PC-3 (cell line): ENCODE data around the gene BCAS3. TPM values are rescaled to one million over a fixed set of nuclear protein-coding genes. Genes with fewer than 3 reads are reported as not detected.

ENCODE experiments used
- ATAC-seq: fragments of 200-7000 bp; cut with Tn5 transposase; 2 replicates; pipeline ENCODE4 v1.9.1; 2020; ENCODE audit warnings: mild to moderate bottlenecking, moderate library complexity
- BruUV-seq: library from RNA; stranded (reverse); fragments of 400-500 nt; replicated peaks from 2 replicates; lab custom pipeline; 2021; lab: Mats Ljungman, UMichigan
- CTCF ChIA-PET: fragments of 300-600 bp; sonication (Branson Sonifier 250); formaldehyde crosslinking; loops from one replicate; lab custom pipeline; 2022; ENCODE audit warnings: antibody characterized with exemption; lab: Charles Lee
- POLR2A ChIA-PET: fragments of 300-600 bp; sonication (Branson Sonifier 250); formaldehyde crosslinking; loops from one replicate; lab custom pipeline; 2022; ENCODE audit warnings: antibody characterized with exemption; ENCODE audit not compliant: unreplicated experiment; lab: Charles Lee
- DNase-seq: peaks from one replicate; pipeline ENCODE4 v3.0.0-alpha.2; 2015
- H2AFZ ChIP-seq: fragments of 300-600 bp; sonication (generic); 2 replicates; pipeline ENCODE4 v1.6.0; 2016; ENCODE audit warnings: antibody characterized with exemption, low read length
- H3F3A ChIP-seq: fragments of 300-600 bp; sonication (generic); one replicate; pipeline ENCODE4 v1.6.0; 2017; ENCODE audit warnings: antibody characterized with exemption, low read length, control low read depth, mild to moderate bottlenecking; ENCODE audit not compliant: unreplicated experiment
- H3K27ac ChIP-seq: fragments of 300-600 bp; sonication (generic); 2 replicates; pipeline ENCODE4 v1.5.1; 2016; ENCODE audit warnings: mild to moderate bottlenecking, low read length
- H3K27me3 ChIP-seq: fragments of 300-600 bp; sonication (generic); 2 replicates; pipeline ENCODE4 v1.6.1; 2016; ENCODE audit warnings: low read length, mixed read lengths
- H3K36me3 ChIP-seq: fragments of 300-600 bp; sonication (generic); 2 replicates; pipeline ENCODE4 v1.6.1; 2016; ENCODE audit warnings: low read depth, mixed run types, low read length, mixed read lengths
- H3K4me1 ChIP-seq: fragments of 300-600 bp; sonication (generic); 2 replicates; pipeline ENCODE4 v1.5.1; 2016; ENCODE audit warnings: low read length; ENCODE audit not compliant: insufficient read depth
- H3K4me2 ChIP-seq: fragments of 300-600 bp; sonication (generic); 2 replicates; pipeline ENCODE4 v1.6.0; 2016; ENCODE audit warnings: low read length
- H3K4me3 ChIP-seq: fragments of 300-600 bp; sonication (generic); 2 replicates; pipeline ENCODE4 v1.5.1; 2016; ENCODE audit warnings: mild to moderate bottlenecking, low read length, mixed read lengths
- H3K79me2 ChIP-seq: fragments of 300-600 bp; sonication (generic); 2 replicates; pipeline ENCODE4 v1.6.1; 2017; ENCODE audit warnings: low read length, mixed read lengths
- H3K9ac ChIP-seq: fragments of 300-600 bp; sonication (generic); 2 replicates; pipeline ENCODE4 v1.6.0; 2016; ENCODE audit warnings: mild to moderate bottlenecking, low read length
- H3K9me2 ChIP-seq: fragments of 300-600 bp; sonication (generic); replicated peaks from 2 replicates; pipeline ENCODE4 v1.6.1; 2016; ENCODE audit warnings: mixed run types, low read length, mixed read lengths
- H3K9me3 ChIP-seq: fragments of 300-600 bp; sonication (generic); 2 replicates; pipeline ENCODE4 v1.6.1; 2016; ENCODE audit warnings: low read length, mixed read lengths
- H4K20me1 ChIP-seq: fragments of 300-600 bp; sonication (generic); 2 replicates; pipeline ENCODE4 v1.6.1; 2016; ENCODE audit warnings: low read length, mixed read lengths
- CTCF ChIP-seq: fragments of 300-600 bp; sonication (generic); conservative IDR thresholded peaks from 2 replicates; pipeline ENCODE4 v1.5.1; 2017; ENCODE audit warnings: antibody characterized with exemption, low read depth, mild to moderate bottlenecking, low read length
- EZH2 ChIP-seq: fragments of 300-600 bp; sonication (generic); IDR thresholded peaks from one replicate; pipeline ENCODE4 v1.6.1; 2017; ENCODE audit warnings: antibody characterized with exemption, mild to moderate bottlenecking, low read length; ENCODE audit not compliant: unreplicated experiment
- EZH2phosphoT487 ChIP-seq: fragments of 300-600 bp; sonication (generic); IDR thresholded peaks from 2 replicates; pipeline ENCODE4 v1.6.1; 2018; ENCODE audit warnings: mild to moderate bottlenecking, antibody characterized with exemption, low read length, borderline replicate concordance
- intact Hi-C: fragments of 100-400 bp; cut with micrococcal nuclease; formaldehyde crosslinking; loops from 2 replicates; pipeline ENCODE4 v1.9.0; 2023
- total RNA-seq: library from RNA; depleted of rRNA; stranded (reverse); fragments of >200 nt; gene quantifications from 2 replicates; pipeline ENCODE4 v1.2.3, GENCODE V29; 2014

BCAS3 gene
- total RNA-seq, 1 experiment from 2014 or later = 25.9 TPM

- no peak overlapping the region for H3K4me2 ChIP-seq
These were observed 583.5 kb downstream of the BCAS3 start for GRCh38 chr17:61261001-61261637.

GRCh38 chr17:61265397-61265796, 587.7 kb downstream of the BCAS3 start:
- Histone ChIP-seq H2AFZ (no peak overlapping the region), H3K4me2 (no peak overlapping the region), H3K4me1 (no peaks in the 10 kb centered on the region), H3K79me2 (no peaks in the 10 kb centered on the region), H3K4me3 (no peak overlapping the region), H4K20me1 (no peaks in the 10 kb centered on the region), H3K9me2 (no peaks in the 10 kb centered on the region), H3K36me3 (no peaks in the 10 kb centered on the region), H3K9ac (no peak overlapping the region), H3F3A (no peaks in the 10 kb centered on the region), H3K27me3 (no peaks in the 10 kb centered on the region), H3K9me3 (no peaks in the 10 kb centered on the region), H3K27ac (no peak overlapping the region)
- no peak for ATAC-seq
- ChIA-PET POLR2A (no interaction called here), CTCF (no interaction called here)
- no peak for DNase-seq
- intact Hi-C loops = loop anchor here (5.0 kb wide), 1 partner anchor 263 kb away; no protein-coding TSS in a partner anchor
- no peak for TF ChIP-seq EZH2phosphoT487
- no peak for TF ChIP-seq CTCF
- no peak for TF ChIP-seq EZH2
- no TSS peak for BruUV-seq

More at GRCh38 chr17:61261001-61261637, 583.5 kb downstream of the BCAS3 start:
- DNase-seq (no peak), ATAC-seq (no peak)
- intact Hi-C loops = no loop called here
- H3K9me2 ChIP-seq = no peaks in the 10 kb centered on the region
- no peaks in the 10 kb centered on the region for H3K27me3 ChIP-seq
- no peak overlapping the region for H2AFZ ChIP-seq
- H4K20me1 ChIP-seq = no peaks in the 10 kb centered on the region
- no peak for TF ChIP-seq EZH2phosphoT487
- TF ChIP-seq EZH2 = no peak
- no peak for TF ChIP-seq CTCF
- ChIA-PET CTCF (no interaction called here), POLR2A (no interaction called here)
- H3K4me3 ChIP-seq = no peak overlapping the region
- H3K79me2 ChIP-seq = no peaks in the 10 kb centered on the region
- H3F3A ChIP-seq = no peaks in the 10 kb centered on the region
- H3K4me1 ChIP-seq = no peaks in the 10 kb centered on the region
- H3K27ac ChIP-seq = no peak overlapping the region
- no peaks in the 10 kb centered on the region for H3K36me3 ChIP-seq
- no TSS peak for BruUV-seq
- no peaks in the 10 kb centered on the region for H3K9me3 ChIP-seq
- no peak overlapping the region for H3K9ac ChIP-seq

- ATAC-seq = no peak
- Histone ChIP-seq H3K4me1 (no peaks in the 10 kb centered on the region), H3K27me3 (no peaks in the 10 kb centered on the region), H3K9me2 (no peaks in the 10 kb centered on the region), H3K4me3 (no peak overlapping the region), H3K9ac (no peak overlapping the region), H3K4me2 (no peak overlapping the region), H3K36me3 (no peaks in the 10 kb centered on the region), H3F3A (no peaks in the 10 kb centered on the region), H3K27ac (no peak overlapping the region), H3K79me2 (no peaks in the 10 kb centered on the region), H2AFZ (no peak overlapping the region), H4K20me1 (no peaks in the 10 kb centered on the region), H3K9me3 (no peaks in the 10 kb centered on the region)
- TF ChIP-seq CTCF = no peak
- TF ChIP-seq EZH2 = no peak
- no peak for TF ChIP-seq EZH2phosphoT487
- DNase-seq = no peak
- CTCF ChIA-PET = no interaction called here
- BruUV-seq = no TSS peak
- POLR2A ChIA-PET = no interaction called here
- intact Hi-C loops = loop anchor here (5.0 kb wide), 1 partner anchor 266 kb away; no protein-coding TSS in a partner anchor
These were observed 590.2 kb downstream of the BCAS3 start for GRCh38 chr17:61267847-61268246.
